MM.1S (cell line): ENCODE measurements around the gene PPME1.

Source experiments
- DNase-seq: peaks from one replicate; pipeline ENCODE4 v3.0.0-alpha.2; 2015
- H2AFZ ChIP-seq: fragments of 300-600 bp; sonication (generic); 2 replicates; pipeline ENCODE4 v1.6.0; 2016; ENCODE audit warnings: antibody characterized with exemption, low read length
- H3F3A ChIP-seq: fragments of 300-600 bp; sonication (generic); 2 replicates; pipeline ENCODE4 v1.6.1; 2016; ENCODE audit warnings: mild to moderate bottlenecking, antibody characterized with exemption, low read length, moderate library complexity, mixed read lengths; ENCODE audit not compliant: insufficient read depth
- H3K27ac ChIP-seq: fragments of 300-600 bp; sonication (generic); 2 replicates; pipeline ENCODE4 v1.5.1; 2016; ENCODE audit warnings: mild to moderate bottlenecking, low read length
- H3K27me3 ChIP-seq: fragments of 300-600 bp; sonication (generic); replicated peaks from 2 replicates; pipeline ENCODE4 v1.6.0; 2016; ENCODE audit warnings: low read length; ENCODE audit not compliant: insufficient read depth
- H3K36me3 ChIP-seq: fragments of 300-600 bp; sonication (generic); replicated peaks from 2 replicates; pipeline ENCODE4 v1.6.1; 2016; ENCODE audit warnings: mild to moderate bottlenecking, low read length, mixed read lengths; ENCODE audit not compliant: insufficient read depth
- H3K4me1 ChIP-seq: fragments of 300-600 bp; sonication (generic); 2 replicates; pipeline ENCODE4 v1.6.1; 2016; ENCODE audit warnings: low read length, mixed read lengths
- H3K4me2 ChIP-seq: fragments of 300-600 bp; sonication (generic); 2 replicates; pipeline ENCODE4 v1.6.0; 2016; ENCODE audit warnings: low read depth, low read length
- H3K4me3 ChIP-seq: fragments of 300-600 bp; sonication (generic); 2 replicates; pipeline ENCODE4 v1.5.1; 2016; ENCODE audit warnings: low read length, mixed read lengths
- H3K79me2 ChIP-seq: fragments of 300-600 bp; sonication (generic); 2 replicates; pipeline ENCODE4 v1.6.1; 2016; ENCODE audit warnings: mixed run types, low read length, mixed read lengths
- H3K9ac ChIP-seq: fragments of 300-600 bp; sonication (generic); 2 replicates; pipeline ENCODE4 v1.6.1; 2016; ENCODE audit warnings: low read length, mixed read lengths
- H3K9me2 ChIP-seq: fragments of 300-600 bp; sonication (generic); replicated peaks from 2 replicates; pipeline ENCODE4 v1.6.1; 2016; ENCODE audit warnings: mild to moderate bottlenecking, low read length, mixed read lengths; ENCODE audit not compliant: insufficient read depth
- H3K9me3 ChIP-seq: fragments of 300-600 bp; sonication (generic); replicated peaks from 2 replicates; pipeline ENCODE4 v1.6.1; 2016; ENCODE audit warnings: mild to moderate bottlenecking, low read length, mixed read lengths; ENCODE audit not compliant: insufficient read depth
- H4K20me1 ChIP-seq: fragments of 300-600 bp; sonication (generic); 2 replicates; pipeline ENCODE4 v1.6.1; 2016; ENCODE audit warnings: mild to moderate bottlenecking, low read length, moderate library complexity, mixed read lengths; ENCODE audit not compliant: insufficient read depth
- EZH2 ChIP-seq: fragments of 300-600 bp; sonication (generic); optimal IDR thresholded peaks from 2 replicates; pipeline ENCODE3; 2017; ENCODE audit warnings: low read depth, mild to moderate bottlenecking, antibody characterized with exemption, low read length, mixed read lengths
- EZH2phosphoT487 ChIP-seq: fragments of 300-600 bp; sonication (generic); IDR thresholded peaks from 2 replicates; pipeline ENCODE4 v1.6.1; 2018; ENCODE audit warnings: antibody characterized with exemption, low read length
- TF ChIP-seq, protein P1 (sequence below): fragments of 300-600 bp; sonication (generic); IDR thresholded peaks from 2 replicates; pipeline ENCODE4 v1.5.1; 2016; ENCODE audit warnings: antibody characterized with exemption, low read length, mixed read lengths

The PPME1 gene

DNA sequence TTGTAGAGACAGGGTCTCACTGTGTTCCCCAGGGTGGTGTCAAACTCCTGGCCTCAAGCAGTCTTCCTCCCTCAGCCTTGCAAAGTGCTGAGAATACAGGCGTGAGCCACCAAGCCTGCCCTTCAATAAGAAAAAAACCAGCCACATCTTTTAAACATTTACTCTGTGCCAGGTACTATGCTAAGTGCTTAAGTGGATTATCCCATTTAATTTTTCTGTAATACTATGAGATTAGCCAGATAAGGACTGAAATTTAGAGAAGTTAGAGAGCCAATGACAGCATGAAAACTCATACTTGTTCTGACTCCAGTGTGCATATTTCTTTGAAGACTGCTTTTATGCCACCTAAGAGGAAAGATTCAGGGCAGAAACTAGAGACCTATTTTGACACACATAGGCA, 35.7 kb downstream of the PPME1 start:
- no peaks in the 10 kb centered on the region for H3K36me3 ChIP-seq
- H3K9me2 ChIP-seq: no peaks in the 10 kb centered on the region

DNA sequence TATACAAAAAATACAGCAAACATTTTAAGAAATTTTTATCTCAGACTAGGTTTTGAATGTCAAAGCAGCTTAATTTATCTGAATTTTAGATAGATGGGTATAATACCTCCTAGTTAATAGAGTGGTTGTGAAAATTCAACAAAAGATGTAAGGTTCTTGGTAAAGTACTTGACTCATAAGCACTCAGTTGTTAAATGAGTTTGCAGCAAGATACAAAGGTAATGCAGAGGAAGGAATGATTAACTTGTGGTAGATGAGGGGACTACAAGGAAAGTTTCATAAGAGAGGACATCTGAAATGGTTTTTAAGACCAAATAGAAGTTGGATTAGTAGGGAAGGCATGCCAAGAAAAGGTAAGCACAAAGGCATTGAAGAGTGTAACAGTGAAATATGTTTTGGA, 37.4 kb downstream of the PPME1 start:
- Histone ChIP-seq H3K9me3 (no peaks in the 10 kb centered on the region), H3F3A (no peaks in the 10 kb centered on the region; the same call in 1 of the 2 replicates), H3K79me2 (no peaks in the 10 kb centered on the region), H4K20me1 (no peaks in the 10 kb centered on the region), H3K36me3 (no peaks in the 10 kb centered on the region), H3K4me1 (peaks cover 9% of the 10 kb centered on the region), H3K4me3 (no peak overlapping the region), H3K27me3 (no peaks in the 10 kb centered on the region), H2AFZ (no peak overlapping the region), H3K9me2 (no peaks in the 10 kb centered on the region), H3K27ac (no peak overlapping the region), H3K4me2 (no peak overlapping the region), H3K9ac (no peak overlapping the region)
- no peak for DNase-seq
- TF ChIP-seq EZH2 (no peak), EZH2phosphoT487 (no peak)
- TF ChIP-seq, protein P1, sequence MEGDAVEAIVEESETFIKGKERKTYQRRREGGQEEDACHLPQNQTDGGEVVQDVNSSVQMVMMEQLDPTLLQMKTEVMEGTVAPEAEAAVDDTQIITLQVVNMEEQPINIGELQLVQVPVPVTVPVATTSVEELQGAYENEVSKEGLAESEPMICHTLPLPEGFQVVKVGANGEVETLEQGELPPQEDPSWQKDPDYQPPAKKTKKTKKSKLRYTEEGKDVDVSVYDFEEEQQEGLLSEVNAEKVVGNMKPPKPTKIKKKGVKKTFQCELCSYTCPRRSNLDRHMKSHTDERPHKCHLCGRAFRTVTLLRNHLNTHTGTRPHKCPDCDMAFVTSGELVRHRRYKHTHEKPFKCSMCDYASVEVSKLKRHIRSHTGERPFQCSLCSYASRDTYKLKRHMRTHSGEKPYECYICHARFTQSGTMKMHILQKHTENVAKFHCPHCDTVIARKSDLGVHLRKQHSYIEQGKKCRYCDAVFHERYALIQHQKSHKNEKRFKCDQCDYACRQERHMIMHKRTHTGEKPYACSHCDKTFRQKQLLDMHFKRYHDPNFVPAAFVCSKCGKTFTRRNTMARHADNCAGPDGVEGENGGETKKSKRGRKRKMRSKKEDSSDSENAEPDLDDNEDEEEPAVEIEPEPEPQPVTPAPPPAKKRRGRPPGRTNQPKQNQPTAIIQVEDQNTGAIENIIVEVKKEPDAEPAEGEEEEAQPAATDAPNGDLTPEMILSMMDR: no peak

More for the DNA sequence above, 35.7 kb downstream of the PPME1 start:
- H3K9ac ChIP-seq: no peak overlapping the region
- H3K4me1 ChIP-seq: peaks cover 10% of the 10 kb centered on the region
- no peak overlapping the region for H3K27ac ChIP-seq
- no peak for DNase-seq
- no peaks in the 10 kb centered on the region for H4K20me1 ChIP-seq
- no peaks in the 10 kb centered on the region for H3K79me2 ChIP-seq
- TF ChIP-seq, protein P1: no peak
- TF ChIP-seq EZH2phosphoT487 (no peak), EZH2 (no peak)
- no peak overlapping the region for H3K4me3 ChIP-seq
- H3K27me3 ChIP-seq: no peaks in the 10 kb centered on the region
- no peak overlapping the region for H3K4me2 ChIP-seq
- H2AFZ ChIP-seq: no peak overlapping the region
- no peaks in the 10 kb centered on the region for H3K9me3 ChIP-seq
- H3F3A ChIP-seq: peaks cover 3% of the 10 kb centered on the region; the same call in 1 of the 2 replicates

DNA sequence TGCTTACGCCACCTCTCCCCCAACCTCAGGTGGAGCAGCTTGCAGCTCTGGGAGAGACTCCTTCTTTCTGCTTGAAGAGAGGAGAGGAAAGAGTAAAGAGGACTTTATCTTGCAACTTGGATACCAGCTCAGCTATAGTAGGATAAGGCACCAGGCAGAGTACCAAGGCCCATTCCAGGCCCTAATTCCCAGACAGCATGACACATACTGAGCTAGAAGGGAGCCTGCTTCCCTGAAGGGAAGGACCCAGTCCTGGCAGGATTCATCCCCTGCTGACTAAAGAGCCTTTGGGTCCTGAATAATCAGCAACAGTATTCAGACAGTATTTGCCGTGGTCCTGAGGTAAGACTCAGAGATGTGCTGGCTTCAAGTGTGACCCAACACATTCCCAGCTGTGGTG, 41.4 kb downstream of the PPME1 start:
- no peak for DNase-seq
- no peak overlapping the region for H2AFZ ChIP-seq
- H3K9ac ChIP-seq: no peak overlapping the region
- H3K27ac ChIP-seq: no peak overlapping the region
- no peaks in the 10 kb centered on the region for H3K79me2 ChIP-seq
- no peaks in the 10 kb centered on the region for H3K27me3 ChIP-seq
- H4K20me1 ChIP-seq: no peaks in the 10 kb centered on the region
- no peaks in the 10 kb centered on the region for H3K9me2 ChIP-seq
- H3F3A ChIP-seq: no peaks in the 10 kb centered on the region
- no peaks in the 10 kb centered on the region for H3K9me3 ChIP-seq
- H3K4me2 ChIP-seq: no peak overlapping the region
- H3K4me3 ChIP-seq: no peak overlapping the region
- no peaks in the 10 kb centered on the region for H3K4me1 ChIP-seq
- TF ChIP-seq, protein P1: no peak
- no peak for TF ChIP-seq EZH2phosphoT487
- TF ChIP-seq EZH2: no peak
- no peaks in the 10 kb centered on the region for H3K36me3 ChIP-seq
